HepG2 (cell line): ENCODE results near the gene PLSCR5. TPM values are rescaled to one million over a fixed set of nuclear protein-coding genes. Genes with fewer than 3 reads are reported as not detected.

ENCODE experiments used
- CEBPG ChIP-seq: IDR thresholded peaks from 2 replicates; pipeline ENCODE4 v1.6.1; 2016
- GATAD2A ChIP-seq: IDR thresholded peaks from 2 replicates; pipeline ENCODE4 v1.6.1; 2016
- HMG20A ChIP-seq: IDR thresholded peaks from 2 replicates; pipeline ENCODE4 v1.6.1; 2016; ENCODE audit warnings: borderline replicate concordance
- IRX3 ChIP-seq: sonication (generic); formaldehyde crosslinking; IDR thresholded peaks from 2 replicates; pipeline ENCODE4 v1.8.1; 2023; ENCODE audit warnings: mild to moderate bottlenecking, low read depth, missing genetic modification reagents, borderline replicate concordance
- JARID2 ChIP-seq: sonication (generic); formaldehyde crosslinking; IDR thresholded peaks from 2 replicates; pipeline ENCODE4 v1.8.1; 2023; ENCODE audit warnings: missing genetic modification reagents, inconsistent platforms; ENCODE audit not compliant: insufficient replicate concordance
- SOX6 ChIP-seq, 2 experiments: fragments of 450-650 bp in 1 of 2; sonication (generic) in 1 of 2; formaldehyde crosslinking in 1 of 2; IDR thresholded peaks; 2 replicates each; pipeline versions ENCODE4 v1.4.0 to v1.6.1; 2017 to 2020; ENCODE audit warnings: antibody characterized with exemption in 1 of 2, mild to moderate bottlenecking in 1 of 2, missing genetic modification reagents in 1 of 2
- TRIM24 ChIP-seq: sonication (generic); formaldehyde crosslinking; IDR thresholded peaks from 2 replicates; pipeline ENCODE4 v1.8.0; 2022; ENCODE audit warnings: mild to moderate bottlenecking, missing genetic modification reagents
- ZMYM4 ChIP-seq: sonication (generic); formaldehyde crosslinking; IDR thresholded peaks from 2 replicates; pipeline ENCODE4 v1.8.1; 2023; ENCODE audit warnings: mild to moderate bottlenecking, missing genetic modification reagents
- polyA plus RNA-seq, 8 experiments: library from polyadenylated mRNA; depleted of rRNA in 3 of 8; stranded (reverse) in 7 of 8; unstranded in 1 of 8; fragments of >200 nt; fragmentation: Illumina TruSeq in 4 of 8; extraction: Trizol in 4 of 8; gene quantifications; 2 replicates each; pipeline versions ENCODE4 v1.2.1 to v1.2.3, GENCODE V29; 2011 to 2016; ENCODE audit warnings: low read depth in 4 of 8, missing spikeins in 1 of 8, mixed read lengths in 1 of 8; ENCODE audit not compliant: insufficient read depth in 1 of 8
- total RNA-seq, 5 experiments: library from RNA; depleted of rRNA; stranded (reverse); fragments of >200 nt; fragmentation: Illumina TruSeq; extraction: Trizol; gene quantifications; 2 replicates each; pipeline ENCODE4 v1.2.3, GENCODE V29; 2016; ENCODE audit warnings: low read depth in 1 of 5
- TF ChIP-seq, protein P1 (sequence below): sonication (generic); formaldehyde crosslinking; IDR thresholded peaks from 2 replicates; pipeline ENCODE4 v1.5.0; 2020; ENCODE audit warnings: mild to moderate bottlenecking, missing genetic modification reagents, borderline replicate concordance
- TF ChIP-seq, protein P2 (sequence below): sonication (generic); formaldehyde crosslinking; IDR thresholded peaks from 2 replicates; pipeline ENCODE4 v1.8.1; 2023; ENCODE audit warnings: mild to moderate bottlenecking, moderate library complexity, missing genetic modification reagents
- TF ChIP-seq, protein P3 (sequence below): IDR thresholded peaks from 2 replicates; pipeline ENCODE4 v1.6.1; 2012; ENCODE audit warnings: low read depth, low read length, improper control_type of control experiment
- TF ChIP-seq, protein P4 (sequence below): IDR thresholded peaks from 2 replicates; pipeline ENCODE4 v1.6.1; 2016
- TF ChIP-seq, protein P5 (sequence below): IDR thresholded peaks from 2 replicates; pipeline ENCODE4 v1.6.1; 2016; ENCODE audit warnings: low read depth, control low read depth
- TF ChIP-seq, protein P6 (sequence below): IDR thresholded peaks from 2 replicates; pipeline ENCODE4 v1.6.1; 2016
- TF ChIP-seq, protein P7 (sequence below): IDR thresholded peaks from 2 replicates; pipeline ENCODE4 v1.6.1; 2012; ENCODE audit warnings: inconsistent platforms

The PLSCR5 gene
- total and polyA plus RNA-seq, 2 of the 13 experiments (the other 11 are each of a cell fraction or from before 2014, with no cell fraction given): 0.50 TPM; not detected in 1

DNA sequence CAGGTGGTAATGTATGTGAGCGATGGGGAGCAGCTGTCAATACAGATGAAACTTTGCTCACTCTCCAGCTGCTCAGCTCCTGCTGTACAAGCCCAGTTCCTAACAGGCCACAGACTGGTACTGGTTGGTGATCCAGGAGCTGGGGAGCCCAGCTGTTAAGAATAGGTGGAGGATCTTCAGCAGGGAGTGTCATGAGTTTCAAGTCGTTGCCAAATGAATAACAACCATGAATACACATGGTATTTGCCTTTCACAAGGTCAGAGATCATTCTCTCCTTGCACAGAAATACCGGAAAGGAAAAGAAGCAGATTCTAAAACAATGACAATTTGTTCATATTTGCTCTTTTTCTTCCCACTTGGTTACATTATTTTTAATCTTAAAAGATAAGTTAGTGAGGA, 65.8 kb downstream of the PLSCR5 start (continued):
- TF ChIP-seq, protein P1, sequence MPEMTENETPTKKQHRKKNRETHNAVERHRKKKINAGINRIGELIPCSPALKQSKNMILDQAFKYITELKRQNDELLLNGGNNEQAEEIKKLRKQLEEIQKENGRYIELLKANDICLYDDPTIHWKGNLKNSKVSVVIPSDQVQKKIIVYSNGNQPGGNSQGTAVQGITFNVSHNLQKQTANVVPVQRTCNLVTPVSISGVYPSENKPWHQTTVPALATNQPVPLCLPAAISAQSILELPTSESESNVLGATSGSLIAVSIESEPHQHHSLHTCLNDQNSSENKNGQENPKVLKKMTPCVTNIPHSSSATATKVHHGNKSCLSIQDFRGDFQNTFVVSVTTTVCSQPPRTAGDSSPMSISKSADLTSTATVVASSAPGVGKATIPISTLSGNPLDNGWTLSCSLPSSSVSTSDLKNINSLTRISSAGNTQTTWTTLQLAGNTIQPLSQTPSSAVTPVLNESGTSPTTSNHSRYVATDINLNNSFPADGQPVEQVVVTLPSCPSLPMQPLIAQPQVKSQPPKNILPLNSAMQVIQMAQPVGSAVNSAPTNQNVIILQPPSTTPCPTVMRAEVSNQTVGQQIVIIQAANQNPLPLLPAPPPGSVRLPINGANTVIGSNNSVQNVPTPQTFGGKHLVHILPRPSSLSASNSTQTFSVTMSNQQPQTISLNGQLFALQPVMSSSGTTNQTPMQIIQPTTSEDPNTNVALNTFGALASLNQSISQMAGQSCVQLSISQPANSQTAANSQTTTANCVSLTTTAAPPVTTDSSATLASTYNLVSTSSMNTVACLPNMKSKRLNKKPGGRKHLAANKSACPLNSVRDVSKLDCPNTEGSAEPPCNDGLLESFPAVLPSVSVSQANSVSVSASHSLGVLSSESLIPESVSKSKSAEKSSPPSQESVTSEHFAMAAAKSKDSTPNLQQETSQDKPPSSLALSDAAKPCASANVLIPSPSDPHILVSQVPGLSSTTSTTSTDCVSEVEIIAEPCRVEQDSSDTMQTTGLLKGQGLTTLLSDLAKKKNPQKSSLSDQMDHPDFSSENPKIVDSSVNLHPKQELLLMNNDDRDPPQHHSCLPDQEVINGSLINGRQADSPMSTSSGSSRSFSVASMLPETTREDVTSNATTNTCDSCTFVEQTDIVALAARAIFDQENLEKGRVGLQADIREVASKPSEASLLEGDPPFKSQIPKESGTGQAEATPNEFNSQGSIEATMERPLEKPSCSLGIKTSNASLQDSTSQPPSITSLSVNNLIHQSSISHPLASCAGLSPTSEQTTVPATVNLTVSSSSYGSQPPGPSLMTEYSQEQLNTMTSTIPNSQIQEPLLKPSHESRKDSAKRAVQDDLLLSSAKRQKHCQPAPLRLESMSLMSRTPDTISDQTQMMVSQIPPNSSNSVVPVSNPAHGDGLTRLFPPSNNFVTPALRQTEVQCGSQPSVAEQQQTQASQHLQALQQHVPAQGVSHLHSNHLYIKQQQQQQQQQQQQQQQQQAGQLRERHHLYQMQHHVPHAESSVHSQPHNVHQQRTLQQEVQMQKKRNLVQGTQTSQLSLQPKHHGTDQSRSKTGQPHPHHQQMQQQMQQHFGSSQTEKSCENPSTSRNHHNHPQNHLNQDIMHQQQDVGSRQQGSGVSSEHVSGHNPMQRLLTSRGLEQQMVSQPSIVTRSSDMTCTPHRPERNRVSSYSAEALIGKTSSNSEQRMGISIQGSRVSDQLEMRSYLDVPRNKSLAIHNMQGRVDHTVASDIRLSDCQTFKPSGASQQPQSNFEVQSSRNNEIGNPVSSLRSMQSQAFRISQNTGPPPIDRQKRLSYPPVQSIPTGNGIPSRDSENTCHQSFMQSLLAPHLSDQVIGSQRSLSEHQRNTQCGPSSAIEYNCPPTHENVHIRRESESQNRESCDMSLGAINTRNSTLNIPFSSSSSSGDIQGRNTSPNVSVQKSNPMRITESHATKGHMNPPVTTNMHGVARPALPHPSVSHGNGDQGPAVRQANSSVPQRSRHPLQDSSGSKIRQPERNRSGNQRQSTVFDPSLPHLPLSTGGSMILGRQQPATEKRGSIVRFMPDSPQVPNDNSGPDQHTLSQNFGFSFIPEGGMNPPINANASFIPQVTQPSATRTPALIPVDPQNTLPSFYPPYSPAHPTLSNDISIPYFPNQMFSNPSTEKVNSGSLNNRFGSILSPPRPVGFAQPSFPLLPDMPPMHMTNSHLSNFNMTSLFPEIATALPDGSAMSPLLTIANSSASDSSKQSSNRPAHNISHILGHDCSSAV (CRISPR knock-in tag): no peak
- TF ChIP-seq, protein P2, sequence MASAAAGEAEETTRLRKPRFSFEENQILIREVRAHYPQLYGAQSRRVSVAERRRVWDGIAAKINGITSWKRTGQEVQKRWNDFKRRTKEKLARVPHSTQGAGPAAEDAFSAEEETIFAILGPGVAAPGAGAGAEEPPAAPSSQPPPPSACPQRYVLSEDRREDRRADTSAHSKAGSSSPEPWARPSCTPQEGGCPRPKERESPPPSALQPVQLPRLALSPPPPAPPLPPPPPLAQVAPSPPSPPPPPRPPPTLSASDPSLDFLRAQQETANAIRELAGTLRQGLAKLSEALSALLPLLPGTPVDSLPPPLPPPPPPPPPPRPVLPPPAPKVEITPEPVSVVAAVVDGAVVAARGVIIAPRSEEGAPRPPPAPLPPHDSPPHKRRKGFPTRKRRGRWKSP (CRISPR knock-in tag): no peak
- TF ChIP-seq, protein P3, sequence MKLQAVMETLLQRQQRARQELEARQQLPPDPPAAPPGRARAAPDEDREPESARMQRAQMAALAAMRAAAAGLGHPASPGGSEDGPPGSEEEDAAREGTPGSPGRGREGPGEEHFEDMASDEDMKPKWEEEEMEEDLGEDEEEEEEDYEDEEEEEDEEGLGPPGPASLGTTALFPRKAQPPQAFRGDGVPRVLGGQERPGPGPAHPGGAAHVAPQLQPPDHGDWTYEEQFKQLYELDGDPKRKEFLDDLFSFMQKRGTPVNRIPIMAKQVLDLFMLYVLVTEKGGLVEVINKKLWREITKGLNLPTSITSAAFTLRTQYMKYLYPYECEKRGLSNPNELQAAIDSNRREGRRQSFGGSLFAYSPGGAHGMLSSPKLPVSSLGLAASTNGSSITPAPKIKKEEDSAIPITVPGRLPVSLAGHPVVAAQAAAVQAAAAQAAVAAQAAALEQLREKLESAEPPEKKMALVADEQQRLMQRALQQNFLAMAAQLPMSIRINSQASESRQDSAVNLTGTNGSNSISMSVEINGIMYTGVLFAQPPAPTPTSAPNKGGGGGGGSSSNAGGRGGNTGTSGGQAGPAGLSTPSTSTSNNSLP: no peak
- TF ChIP-seq TRIM24: no peak
- TF ChIP-seq, protein P4, sequence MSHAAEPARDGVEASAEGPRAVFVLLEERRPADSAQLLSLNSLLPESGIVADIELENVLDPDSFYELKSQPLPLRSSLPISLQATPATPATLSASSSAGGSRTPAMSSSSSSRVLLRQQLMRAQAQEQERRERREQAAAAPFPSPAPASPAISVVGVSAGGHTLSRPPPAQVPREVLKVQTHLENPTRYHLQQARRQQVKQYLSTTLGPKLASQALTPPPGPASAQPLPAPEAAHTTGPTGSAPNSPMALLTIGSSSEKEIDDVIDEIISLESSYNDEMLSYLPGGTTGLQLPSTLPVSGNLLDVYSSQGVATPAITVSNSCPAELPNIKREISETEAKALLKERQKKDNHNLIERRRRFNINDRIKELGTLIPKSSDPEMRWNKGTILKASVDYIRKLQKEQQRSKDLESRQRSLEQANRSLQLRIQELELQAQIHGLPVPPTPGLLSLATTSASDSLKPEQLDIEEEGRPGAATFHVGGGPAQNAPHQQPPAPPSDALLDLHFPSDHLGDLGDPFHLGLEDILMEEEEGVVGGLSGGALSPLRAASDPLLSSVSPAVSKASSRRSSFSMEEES (CRISPR knock-in tag): peak; percentile 52
- TF ChIP-seq CEBPG (CRISPR knock-in tag): peak; percentile 20; the same call in 1 of the 2 replicates
- no peak for TF ChIP-seq SOX6 (IDR thresholded peaks at IDR 0.05)
- peak; percentile 61; the same call in 1 of the 2 replicates for TF ChIP-seq SOX6 (CRISPR knock-in tag; IDR thresholded peaks at IDR 0.05)
- peak; percentile 62; the same call in 1 of the 2 replicates for TF ChIP-seq HMG20A (CRISPR knock-in tag)
- TF ChIP-seq, protein P5, sequence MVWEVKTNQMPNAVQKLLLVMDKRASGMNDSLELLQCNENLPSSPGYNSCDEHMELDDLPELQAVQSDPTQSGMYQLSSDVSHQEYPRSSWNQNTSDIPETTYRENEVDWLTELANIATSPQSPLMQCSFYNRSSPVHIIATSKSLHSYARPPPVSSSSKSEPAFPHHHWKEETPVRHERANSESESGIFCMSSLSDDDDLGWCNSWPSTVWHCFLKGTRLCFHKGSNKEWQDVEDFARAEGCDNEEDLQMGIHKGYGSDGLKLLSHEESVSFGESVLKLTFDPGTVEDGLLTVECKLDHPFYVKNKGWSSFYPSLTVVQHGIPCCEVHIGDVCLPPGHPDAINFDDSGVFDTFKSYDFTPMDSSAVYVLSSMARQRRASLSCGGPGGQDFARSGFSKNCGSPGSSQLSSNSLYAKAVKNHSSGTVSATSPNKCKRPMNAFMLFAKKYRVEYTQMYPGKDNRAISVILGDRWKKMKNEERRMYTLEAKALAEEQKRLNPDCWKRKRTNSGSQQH (CRISPR knock-in tag): no peak
- TF ChIP-seq, protein P6, sequence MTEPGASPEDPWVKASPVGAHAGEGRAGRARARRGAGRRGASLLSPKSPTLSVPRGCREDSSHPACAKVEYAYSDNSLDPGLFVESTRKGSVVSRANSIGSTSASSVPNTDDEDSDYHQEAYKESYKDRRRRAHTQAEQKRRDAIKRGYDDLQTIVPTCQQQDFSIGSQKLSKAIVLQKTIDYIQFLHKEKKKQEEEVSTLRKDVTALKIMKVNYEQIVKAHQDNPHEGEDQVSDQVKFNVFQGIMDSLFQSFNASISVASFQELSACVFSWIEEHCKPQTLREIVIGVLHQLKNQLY (CRISPR knock-in tag): 0 out of 2 replicates have a peak, but pooled peaks have one; percentile 7
- no peak for TF ChIP-seq JARID2 (CRISPR knock-in tag)
- peak; percentile 62 for TF ChIP-seq GATAD2A (CRISPR knock-in tag)
- TF ChIP-seq ZMYM4 (CRISPR knock-in tag): 0 out of 2 replicates have a peak, but pooled peaks have one; percentile 21
- TF ChIP-seq, protein P7, sequence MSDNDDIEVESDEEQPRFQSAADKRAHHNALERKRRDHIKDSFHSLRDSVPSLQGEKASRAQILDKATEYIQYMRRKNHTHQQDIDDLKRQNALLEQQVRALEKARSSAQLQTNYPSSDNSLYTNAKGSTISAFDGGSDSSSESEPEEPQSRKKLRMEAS: peak; percentile 27; the same call in 1 of the 2 replicates
- no peak for TF ChIP-seq IRX3 (CRISPR knock-in tag)
